Measurements from ENCODE around the gene TSPAN4.

The TSPAN4 gene

DNA sequence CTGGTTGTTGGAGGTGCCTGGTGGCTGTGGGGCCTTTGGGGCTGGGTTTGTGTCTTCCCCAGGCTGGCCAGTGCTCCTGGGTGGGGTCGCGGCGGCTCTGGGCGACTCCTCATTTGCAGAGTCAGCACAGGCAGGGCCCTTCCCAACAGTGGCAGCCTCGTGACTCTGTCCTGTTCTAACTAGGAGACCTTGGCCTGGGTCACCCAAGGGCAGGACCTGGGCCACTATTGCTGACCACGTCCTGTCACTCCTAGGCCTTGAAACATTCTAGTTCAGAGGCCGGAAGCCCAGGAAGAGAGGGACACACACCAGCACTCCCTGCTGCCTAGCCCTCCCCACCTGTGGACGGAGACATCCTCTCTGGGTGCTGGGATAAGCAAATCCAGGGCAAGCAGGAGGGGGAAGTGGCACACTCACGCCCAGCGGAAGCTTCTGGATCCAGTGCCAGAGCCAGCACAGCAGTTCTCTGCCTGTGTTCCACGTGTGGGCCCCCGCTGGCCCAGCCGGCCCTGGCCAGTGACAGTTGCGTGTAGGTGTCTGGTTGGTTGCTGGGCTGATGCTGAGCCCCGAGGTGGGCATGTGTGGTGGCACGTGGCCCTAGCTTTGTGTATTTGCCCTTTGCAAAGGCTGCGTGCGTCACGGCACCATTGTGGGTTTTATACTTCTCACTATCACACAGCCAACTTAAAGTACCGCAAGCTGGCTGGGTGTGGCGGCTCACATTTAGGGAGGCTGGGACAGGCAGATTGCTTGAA, 72.3 kb downstream of the TSPAN4 start:
- TF ChIP-seq GATA1 (IDR thresholded peaks at IDR 0.05; ENCODE audit: low read depth, low read length) (no peak), POLR2A (IDR thresholded peaks at IDR 0.05; ENCODE audit: low read length) (peak; percentile 47)
- peak; percentile 82 to 90 for DNase-seq
